ENCODE measurements around the gene CTSA.

- TF ChIP-seq CTCF (IDR thresholded peaks at IDR 0.05), result no peak
- no peak for TF ChIP-seq POLR2A (IDR thresholded peaks at IDR 0.05)
- TF ChIP-seq POLR2AphosphoS5 (IDR thresholded peaks at IDR 0.05), result no peak
- no peak for TF ChIP-seq EP300 (IDR thresholded peaks at IDR 0.05)
Measured at GRCh38 chr20:45918779-45919537, 27.8 kb downstream of the CTSA start.

Data from upper lobe of left lung (tissue), 4 donors.